Right renal cortex interstitium (tissue), 3 donors: ENCODE results near the gene NSD2. TPM values are rescaled to one million over a fixed set of nuclear protein-coding genes. Genes with fewer than 3 reads are reported as not detected.

Experiments used
- DNase-seq, 3 donors: peaks; one replicate each; pipeline ENCODE4 v3.0.0-alpha.2; 2013; ENCODE audit warnings: low read depth in 3 of 3, low spot score in 2 of 3
- polyA plus RNA-seq, 3 donors: library from polyadenylated mRNA; unstranded; fragments of 120-200 nt; gene quantifications; one replicate each; pipeline ENCODE4 v1.2.1, GENCODE V29; 2013; ENCODE audit not compliant: insufficient read length in 3 of 3

NSD2 gene
- polyA plus RNA-seq, 3 donors: 73.8 to 76.6 (median 75.5) TPM

DNA sequence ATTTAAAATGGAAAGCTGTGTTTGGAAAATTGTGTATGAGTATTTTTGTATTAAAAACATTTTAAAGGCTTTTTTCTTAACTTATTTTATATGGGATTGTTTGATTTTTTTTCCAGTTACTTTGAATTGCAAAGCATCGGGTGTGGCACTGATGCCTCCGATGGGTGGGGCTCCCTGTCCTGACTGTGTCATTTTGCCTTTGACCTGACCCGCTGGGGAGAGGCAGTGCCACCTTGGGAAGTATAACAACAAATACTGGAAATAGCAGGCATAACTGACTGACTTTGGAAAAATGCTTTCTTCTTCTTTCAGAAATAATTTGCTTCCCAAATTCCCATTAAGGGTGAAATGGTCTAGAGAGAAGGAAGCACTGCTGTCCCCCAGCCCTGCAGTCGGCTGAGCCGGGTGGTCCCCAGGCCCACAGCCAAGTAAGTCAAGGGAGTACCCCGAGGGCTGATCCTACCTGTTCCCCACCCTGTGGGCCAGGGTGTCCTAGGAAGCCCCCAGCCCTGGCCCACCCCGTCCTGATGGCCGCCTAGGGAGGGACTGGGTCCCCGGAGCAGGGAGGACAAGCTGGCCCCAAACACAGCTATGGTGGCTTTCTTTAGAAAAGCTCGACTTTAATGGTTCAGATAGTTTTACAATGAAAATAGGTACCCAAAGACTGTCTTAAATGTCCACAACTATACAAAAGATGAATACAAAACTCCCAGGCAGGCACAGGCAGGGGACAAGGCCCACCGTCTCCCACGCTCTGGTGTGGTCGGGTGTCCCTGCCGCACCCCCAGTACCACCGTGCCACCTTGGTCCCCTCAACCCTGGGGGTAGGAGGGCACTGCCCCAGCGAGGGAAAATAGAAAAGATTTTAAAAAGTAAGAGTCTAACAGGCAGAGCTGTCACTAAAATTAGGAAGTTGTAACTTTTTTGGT is 111.2 kb downstream of the NSD2 start:
- no peak for DNase-seq

DNA sequence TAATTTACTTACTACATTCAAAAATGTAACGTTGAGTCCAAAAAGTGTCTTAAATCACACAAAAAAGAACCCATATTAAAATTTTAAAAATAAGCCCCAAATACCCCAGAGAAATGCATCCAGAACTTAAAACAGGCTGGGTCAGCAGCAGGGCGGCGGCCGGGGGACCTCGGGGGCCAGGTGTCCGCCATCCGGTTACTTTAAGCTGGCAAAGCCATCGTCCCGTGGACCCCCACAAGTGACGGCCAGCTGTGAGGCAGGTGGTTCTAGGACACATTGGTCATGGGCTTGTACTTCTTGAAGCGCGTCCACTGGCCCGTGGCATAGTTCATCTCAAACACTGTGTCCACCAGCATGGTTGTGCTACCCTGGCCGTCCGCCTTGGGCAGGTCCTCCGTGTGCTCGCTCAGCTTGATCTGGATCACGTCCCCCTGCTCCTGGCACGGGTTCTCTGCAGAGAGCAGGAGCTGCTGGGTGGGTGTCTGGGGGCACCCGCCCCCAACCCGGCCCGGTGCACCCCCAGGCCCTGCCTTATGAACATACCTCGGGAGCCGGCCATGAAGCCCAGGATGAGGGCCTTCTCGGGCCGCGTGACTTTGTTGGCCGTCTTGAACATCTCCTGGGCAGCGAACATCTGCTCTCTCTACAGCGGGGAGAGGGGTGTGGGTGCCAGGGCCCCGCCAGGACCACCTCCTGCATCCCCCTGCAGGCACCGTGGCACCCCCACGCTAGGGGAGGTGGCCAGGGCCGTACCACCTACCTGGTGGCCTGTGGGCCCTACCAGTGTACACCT is 112.1 kb downstream of the NSD2 start:
- DNase-seq: no peak

DNA sequence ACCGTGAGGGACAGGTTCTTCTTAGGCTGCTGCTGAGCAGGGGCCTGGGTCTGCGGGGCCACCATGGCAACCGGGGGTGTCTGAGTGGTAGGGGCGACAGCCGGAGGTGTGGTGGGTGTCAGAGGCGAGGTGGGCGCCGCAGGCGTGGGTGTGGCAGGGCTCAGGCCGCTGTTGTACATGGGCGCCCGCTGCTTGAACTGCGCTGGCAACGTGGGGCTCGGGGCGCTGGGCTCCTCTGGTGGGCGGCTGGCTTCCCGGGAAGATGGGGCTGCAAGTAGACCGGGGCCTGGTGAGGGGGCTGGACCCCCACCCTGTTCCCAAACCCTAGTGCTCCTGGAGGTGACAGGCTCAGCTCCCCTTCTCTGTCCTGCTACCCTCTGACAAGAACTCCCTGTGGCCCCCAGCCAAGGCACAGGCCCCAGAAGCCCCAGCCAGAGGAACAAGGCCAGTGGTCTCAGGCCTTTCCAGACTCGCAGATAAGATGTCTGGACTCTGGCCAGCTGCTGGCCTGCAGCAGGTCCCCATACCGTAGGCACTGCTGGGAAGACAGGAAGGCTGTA is 112.7 kb downstream of the NSD2 start:
- no peak for DNase-seq

GRCh38 chr4:1984406-1985191 is 113.4 kb downstream of the NSD2 start:
- no peak for DNase-seq

GRCh38 chr4:1985294-1985693 is 114.1 kb downstream of the NSD2 start:
- DNase-seq: no peak

GRCh38 chr4:1985780-1986577 is 114.8 kb downstream of the NSD2 start:
- DNase-seq: no peak

DNA sequence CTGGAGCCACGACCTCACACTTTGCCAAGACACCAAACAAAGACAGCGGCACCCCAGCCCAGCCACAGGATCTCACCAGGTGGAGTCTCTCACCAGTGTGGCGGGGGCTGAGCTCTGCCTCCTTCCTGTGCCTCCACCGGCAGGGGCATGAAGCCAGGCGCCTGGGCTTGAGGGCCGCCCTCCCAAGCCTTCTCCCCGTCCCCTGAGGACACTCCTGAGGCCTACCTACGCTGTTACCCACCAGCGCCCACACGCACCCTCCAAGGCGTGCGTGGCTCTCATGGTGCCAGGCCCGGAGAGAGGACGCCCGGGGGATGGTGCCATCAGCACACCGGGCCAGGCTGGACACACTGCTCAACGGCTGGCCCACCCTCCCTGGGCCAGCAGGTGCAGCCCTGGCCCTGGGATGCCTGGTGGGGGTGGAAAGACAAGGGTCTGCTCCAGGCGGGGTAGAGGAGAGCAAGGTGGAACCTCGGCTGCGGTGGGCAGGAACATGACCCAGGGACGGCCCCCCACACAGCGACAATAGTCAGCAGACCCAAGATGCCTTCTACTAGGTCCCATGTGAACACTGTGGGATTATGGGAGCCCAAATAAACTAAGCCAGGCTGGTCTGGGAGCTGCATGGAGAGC is 115.5 kb downstream of the NSD2 start:
- DNase-seq: no peak

GRCh38 chr4:1987296-1987695 is 116.1 kb downstream of the NSD2 start:
- no peak for DNase-seq

- no peak for DNase-seq
Measured at GRCh38 chr4:1987721-1988326, 116.6 kb downstream of the NSD2 start.

GRCh38 chr4:1988327-1988724 is 117.1 kb downstream of the NSD2 start:
- no peak for DNase-seq

DNA sequence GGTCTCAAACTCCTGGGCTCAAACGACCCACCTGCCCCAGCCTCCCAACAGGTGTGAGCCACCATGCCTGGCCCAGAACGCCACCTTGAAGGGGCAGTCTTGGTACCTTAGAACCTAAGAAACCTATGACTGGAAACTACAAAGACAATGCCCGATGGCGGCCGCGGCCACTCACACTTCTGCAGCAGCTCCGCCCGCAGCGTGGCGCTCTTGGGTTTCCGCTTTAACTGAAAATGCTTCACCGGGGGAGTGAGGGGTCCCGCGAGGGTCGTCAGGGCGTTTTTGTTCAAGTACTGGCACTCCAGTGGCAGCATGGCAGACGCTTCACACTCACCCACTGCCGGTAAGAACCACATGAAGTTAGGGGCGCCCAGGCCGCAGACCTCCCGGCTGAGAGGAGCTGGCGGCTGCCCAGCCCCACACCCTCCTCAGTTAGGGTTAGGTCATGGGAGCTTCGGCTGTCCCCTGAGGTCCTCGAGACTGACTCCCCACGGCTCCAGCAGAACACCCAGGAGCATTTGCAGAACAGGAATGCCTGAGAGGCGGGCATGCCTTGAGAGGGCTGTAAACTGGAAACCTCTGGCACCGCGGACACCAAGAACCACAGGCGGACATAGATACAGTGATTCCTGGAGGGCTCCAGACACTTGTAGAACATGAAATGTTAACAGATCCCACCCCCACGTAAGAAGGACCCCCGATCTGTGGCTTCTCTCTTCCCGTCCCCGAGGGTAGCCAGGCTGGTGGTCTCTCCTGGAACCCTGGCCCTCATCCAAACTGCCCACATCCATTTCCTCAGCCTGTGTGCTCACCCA is 118.5 kb downstream of the NSD2 start:
- no peak for DNase-seq

GRCh38 chr4:1990348-1990645 is 119.1 kb downstream of the NSD2 start:
- no peak for DNase-seq

- no peak for DNase-seq
Measured at GRCh38 chr4:1990676-1991075, 119.5 kb downstream of the NSD2 start.

- DNase-seq: no peak
Measured at GRCh38 chr4:1991087-1991486, 119.9 kb downstream of the NSD2 start.

DNA sequence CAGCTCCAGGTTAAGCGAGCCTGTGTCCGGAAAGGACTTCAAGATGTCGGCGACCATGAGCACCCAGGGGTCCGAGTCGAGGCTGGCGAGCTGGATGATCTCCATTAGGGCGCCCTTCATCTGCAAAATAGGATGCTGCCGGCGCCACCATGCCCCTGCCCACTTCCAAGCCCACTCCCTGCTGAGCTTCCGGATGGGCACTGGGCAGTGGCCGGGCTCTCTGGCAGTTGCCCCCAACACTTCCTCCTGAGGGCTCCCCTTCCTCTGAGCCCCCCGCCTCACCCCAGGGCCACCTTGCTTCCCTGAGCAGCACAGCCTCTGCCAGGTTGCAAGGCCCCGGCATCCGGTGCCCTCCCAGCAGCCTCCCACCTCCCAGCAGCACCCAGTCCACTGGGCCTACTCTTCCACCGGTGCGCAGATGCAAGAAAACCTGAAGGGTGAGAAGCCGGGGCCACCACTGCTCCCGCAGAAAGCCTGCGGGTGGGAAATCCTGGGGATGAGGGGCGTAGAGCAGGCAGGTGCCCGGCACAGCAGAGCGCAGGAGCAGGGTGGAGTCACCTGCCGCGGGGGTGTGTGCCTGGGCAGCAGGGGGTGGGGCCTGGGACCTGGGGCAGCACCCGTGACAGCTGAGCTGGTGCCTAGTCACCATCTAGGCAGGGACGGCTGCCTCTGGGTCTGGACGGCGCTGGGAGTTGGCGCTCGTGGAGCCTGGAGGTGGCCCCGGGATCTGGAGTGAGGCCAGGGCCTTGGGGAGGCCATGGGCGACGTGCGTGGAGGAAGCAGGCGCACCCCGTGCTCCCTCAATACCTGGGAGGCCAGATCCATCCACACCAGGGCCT is 120.6 kb downstream of the NSD2 start:
- DNase-seq: no peak

- no peak for DNase-seq
Measured at GRCh38 chr4:1992468-1993168, 121.4 kb downstream of the NSD2 start.

DNA sequence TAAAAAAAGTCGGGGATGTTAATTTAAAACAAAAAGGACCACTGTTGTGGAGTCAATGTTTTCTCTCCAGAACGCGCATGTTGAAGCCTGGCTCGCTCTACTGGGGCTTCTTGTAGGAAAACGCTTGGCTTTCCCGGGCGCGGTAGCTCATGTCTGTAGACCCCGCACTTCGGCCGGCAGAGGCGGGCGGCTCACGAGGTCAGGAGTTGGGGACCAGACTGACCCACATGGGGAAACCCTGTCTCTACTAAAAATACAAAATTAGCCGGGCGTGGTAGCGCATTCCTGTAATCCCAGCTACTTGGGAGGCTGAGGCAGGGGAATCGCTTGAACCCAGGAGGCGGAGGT is 122.0 kb downstream of the NSD2 start:
- DNase-seq: no peak
